ENCODE results near the gene HELZ. TPM values are rescaled to one million over a fixed set of nuclear protein-coding genes. Genes with fewer than 3 reads are reported as not detected.

Gene HELZ
- total and polyA plus RNA-seq, 2 of the 8 experiments (the other 6 are each of a cell fraction or from before 2014, with no cell fraction given), result 10.0 to 48.7 TPM

DNA sequence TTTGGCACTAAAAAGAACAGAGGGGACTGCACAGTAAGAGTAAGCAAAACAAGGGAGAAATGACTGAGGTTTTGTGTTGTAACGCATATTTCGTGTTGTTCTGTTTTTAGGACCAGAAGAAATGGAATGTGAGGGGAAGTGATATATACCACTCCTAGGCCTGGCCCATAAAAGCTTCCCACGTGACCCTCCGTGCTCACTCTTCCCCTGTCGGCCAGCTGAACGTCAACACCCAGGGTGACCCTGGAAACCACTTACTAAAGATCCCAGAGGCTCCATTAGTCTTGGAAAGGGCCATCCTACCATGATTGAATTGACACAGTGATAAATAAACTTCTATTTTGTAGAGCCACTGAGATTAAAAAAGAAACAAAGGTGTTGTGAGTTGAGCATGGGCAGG lies 79.8 kb downstream of the HELZ start (continued):
- TF ChIP-seq SP2 (IDR thresholded peaks at IDR 0.05; ENCODE audit: low read length), result no peak
